Activated CD8-positive, alpha-beta memory T cell treated with anti-CD3 and anti-CD28 coated beads, Interleukin-2, amount 50 U/mL, for 48 hours (primary cell): Measurements from ENCODE around the gene POLR2E.

Experiments used
- DNase-seq: peaks from one replicate; pipeline ENCODE4 v3.0.0-alpha.2; 2020

POLR2E gene

DNA sequence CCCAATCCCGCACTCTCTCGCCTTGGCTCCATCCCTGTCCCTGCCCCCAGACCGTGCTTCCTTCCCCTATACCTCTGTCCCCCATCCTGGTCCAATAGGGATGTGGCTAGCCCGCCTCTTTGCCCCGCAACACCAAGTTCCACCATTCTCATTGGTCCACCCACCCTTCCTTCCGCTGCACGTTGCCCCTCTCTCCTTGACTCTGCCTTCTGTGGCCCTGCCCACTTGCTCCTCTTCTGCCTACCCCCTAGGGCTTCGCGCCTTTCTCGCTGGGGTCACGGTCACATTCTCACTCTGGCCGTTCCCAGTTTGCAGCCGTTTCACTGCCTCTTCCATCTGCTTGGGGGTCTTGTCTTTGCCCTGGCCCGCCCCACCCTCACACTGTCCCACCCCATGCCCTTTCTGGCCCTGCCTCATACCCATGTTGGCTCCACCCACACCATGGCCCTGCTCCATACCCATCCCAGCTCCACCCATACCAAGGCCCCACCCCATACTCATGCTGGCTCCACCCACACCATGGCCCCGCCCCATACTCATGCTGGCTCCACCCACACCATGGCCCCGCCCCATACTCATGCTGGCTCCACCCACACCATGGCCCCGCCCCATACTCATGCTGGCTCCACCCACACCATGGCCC is 32.7 kb downstream of the POLR2E start:
- DNase-seq: peak; percentile 62

DNA sequence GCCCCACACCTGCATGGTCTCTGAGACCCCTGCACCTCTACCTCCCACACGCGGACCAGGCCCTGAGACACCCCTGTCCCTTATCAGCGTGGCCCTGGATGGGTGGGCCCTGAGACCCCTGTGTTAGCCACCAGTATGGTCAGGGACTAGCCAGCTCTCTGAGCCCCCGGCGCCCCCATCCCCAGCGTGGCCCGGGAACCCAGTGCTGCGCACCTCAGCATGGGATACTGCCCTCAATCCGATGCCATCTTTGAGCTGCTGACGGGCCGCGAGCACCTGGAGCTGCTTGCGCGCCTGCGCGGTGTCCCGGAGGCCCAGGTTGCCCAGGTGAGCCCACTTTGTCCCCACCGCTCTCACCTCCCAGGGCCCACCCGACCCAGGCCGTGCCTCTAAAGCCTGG is 33.2 kb downstream of the POLR2E start:
- DNase-seq: no peak

- no peak for DNase-seq
These were observed 34.5 kb downstream of the POLR2E start for GRCh38 chr19:1060689-1061088.

DNA sequence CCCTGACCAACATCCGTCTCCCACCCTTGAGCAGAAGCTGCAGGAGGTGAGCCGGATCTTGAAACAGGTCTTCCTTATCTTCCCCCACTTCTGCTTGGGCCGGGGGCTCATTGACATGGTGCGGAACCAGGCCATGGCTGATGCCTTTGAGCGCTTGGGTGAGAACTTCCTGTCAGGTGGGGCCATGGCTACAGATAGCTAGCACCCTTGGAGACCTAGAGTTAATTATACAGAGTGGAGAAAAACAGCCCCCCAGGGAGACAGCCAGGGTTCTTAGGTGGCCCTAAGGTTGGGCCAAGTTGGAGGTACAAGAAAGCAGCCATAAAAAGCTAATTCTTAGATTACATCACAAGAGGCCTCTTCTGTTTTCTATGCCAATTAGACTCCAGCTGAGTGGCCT is 37.1 kb downstream of the POLR2E start:
- DNase-seq: no peak

GRCh38 chr19:1057176-1057855 is 37.9 kb downstream of the POLR2E start:
- no peak for DNase-seq

- no peak for DNase-seq
These were observed 39.1 kb downstream of the POLR2E start for GRCh38 chr19:1055886-1056620.

DNA sequence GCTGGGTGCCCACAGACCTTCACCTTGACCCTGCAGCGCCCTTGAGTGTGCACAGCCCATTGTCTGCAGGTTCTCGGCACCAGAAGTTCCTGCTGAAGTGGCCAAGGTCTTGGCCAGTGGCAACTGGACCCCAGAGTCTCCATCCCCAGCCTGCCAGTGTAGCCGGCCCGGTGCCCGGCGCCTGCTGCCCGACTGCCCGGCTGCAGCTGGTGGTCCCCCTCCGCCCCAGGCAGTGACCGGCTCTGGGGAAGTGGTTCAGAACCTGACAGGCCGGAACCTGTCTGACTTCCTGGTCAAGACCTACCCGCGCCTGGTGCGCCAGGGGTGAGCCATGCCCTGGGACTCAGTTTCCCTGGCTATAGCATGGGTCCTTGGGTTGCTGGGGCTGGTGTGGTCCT is 40.1 kb downstream of the POLR2E start:
- DNase-seq: no peak

DNA sequence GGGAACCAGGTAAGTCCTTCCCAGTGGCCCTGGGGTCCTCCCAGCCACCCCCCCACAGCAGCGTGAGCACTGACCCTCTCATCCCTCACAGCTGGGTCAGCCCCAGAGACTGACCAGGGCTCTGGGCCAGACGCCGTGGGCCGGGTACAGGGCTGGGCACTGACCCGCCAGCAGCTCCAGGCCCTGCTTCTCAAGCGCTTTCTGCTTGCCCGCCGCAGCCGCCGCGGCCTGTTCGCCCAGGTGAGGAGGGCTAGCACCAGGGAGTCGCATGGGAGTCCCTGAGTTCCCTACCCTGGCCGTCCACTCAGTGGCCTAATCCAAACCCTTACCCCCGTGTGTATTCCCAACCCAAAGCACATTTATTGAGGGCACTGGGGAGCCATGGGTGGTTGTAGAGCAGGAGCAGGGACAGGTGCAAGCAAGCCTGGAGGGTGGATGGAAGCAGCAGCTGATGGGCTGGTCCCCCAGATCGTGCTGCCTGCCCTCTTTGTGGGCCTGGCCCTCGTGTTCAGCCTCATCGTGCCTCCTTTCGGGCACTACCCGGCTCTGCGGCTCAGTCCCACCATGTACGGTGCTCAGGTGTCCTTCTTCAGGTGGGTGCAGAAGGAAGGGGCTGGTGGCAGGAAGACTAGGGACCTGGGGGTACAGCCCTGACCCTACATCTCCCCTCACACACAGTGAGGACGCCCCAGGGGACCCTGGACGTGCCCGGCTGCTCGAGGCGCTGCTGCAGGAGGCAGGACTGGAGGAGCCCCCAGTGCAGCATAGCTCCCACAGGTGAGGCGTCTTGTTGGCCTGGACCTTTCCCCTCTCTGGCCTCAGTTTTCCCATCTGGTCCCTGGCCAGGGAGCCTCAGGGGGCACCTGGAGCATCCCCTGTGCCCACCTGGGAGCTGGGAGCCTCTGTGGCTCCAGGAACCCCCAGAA is 40.8 kb downstream of the POLR2E start:
- DNase-seq: no peak

- no peak for DNase-seq
These were observed 41.7 kb downstream of the POLR2E start for GRCh38 chr19:1053176-1054101.

DNA sequence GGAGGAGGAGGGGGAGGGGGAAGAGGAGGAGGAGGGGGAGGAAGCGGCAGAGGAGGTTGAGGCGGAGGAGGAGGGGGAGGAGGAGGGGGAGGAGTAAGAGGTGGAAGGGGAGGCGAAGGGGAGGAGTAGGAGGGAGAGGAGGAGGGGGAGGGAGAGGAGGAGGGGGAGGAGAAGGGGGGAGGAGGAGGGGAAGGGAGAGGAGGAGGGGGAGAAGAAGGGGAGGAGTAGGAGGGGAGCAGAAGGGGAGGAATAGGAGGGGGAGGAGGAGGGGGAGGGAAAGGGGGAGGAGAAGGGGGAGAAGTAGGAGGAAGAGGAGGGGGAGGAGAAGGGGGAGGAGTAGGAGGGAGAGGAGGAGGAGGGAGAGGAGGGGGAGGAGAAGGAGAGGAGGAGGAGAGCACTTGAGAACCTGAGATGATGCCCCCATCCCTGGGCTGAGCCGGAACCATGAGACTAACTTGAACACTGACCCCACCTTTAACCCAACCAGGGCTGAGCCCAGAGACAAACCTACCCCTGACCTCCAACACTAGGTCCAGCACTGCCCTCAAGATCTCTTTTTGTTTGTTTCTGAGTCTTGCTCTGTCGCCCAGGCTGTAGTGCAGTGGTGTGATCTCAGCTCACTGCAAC is 42.7 kb downstream of the POLR2E start:
- DNase-seq: no peak

DNA sequence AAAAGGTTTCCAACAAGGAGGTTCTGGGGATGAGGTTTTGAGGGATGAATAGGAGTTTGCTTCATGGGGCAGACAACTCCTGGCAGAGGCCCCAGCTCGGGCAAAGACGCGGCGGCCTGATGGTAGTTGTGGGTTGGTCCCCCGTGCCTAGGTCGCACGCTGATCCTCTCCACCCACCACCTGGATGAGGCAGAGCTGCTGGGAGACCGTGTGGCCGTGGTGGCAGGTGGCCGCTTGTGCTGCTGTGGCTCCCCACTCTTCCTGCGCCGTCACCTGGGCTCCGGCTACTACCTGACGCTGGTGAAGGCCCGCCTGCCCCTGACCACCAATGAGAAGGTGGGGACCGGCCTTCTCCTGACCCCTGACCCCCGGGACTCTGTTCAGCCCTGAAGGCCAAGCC is 43.4 kb downstream of the POLR2E start:
- DNase-seq: no peak

DNA sequence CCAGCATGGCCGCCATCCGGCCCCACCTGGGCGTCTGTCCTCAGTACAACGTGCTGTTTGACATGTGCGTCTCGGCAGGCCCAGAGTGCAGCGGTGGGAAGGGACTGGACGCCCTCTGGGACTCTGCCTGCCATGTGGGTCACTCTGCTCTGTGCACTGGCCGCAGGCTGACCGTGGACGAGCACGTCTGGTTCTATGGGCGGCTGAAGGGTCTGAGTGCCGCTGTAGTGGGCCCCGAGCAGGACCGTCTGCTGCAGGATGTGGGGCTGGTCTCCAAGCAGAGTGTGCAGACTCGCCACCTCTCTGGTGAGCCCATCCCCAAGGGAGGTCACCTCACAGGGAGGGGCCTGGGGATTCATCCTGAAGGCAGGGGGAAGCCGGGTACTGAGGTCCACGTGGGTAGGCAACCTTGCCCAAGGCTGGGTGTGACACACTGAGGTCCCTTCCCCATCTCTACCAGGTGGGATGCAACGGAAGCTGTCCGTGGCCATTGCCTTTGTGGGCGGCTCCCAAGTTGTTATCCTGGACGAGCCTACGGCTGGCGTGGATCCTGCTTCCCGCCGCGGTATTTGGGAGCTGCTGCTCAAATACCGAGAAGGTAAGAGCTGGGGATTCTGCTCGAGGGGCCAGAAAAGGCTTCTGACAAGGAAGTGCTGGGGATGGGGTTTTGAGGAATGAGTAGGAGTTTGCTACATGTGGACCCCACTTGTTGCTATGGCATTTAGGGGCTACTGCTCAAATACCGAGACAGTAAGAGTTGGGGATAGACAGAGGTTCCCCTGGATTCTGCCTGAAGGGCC is 44.0 kb downstream of the POLR2E start:
- DNase-seq: no peak

- no peak for DNase-seq
These were observed 45.4 kb downstream of the POLR2E start for GRCh38 chr19:1049800-1050199.

GRCh38 chr19:1049106-1049505 is 46.1 kb downstream of the POLR2E start:
- no peak for DNase-seq

- DNase-seq: no peak
These were observed 47.5 kb downstream of the POLR2E start for GRCh38 chr19:1047696-1048147.

DNA sequence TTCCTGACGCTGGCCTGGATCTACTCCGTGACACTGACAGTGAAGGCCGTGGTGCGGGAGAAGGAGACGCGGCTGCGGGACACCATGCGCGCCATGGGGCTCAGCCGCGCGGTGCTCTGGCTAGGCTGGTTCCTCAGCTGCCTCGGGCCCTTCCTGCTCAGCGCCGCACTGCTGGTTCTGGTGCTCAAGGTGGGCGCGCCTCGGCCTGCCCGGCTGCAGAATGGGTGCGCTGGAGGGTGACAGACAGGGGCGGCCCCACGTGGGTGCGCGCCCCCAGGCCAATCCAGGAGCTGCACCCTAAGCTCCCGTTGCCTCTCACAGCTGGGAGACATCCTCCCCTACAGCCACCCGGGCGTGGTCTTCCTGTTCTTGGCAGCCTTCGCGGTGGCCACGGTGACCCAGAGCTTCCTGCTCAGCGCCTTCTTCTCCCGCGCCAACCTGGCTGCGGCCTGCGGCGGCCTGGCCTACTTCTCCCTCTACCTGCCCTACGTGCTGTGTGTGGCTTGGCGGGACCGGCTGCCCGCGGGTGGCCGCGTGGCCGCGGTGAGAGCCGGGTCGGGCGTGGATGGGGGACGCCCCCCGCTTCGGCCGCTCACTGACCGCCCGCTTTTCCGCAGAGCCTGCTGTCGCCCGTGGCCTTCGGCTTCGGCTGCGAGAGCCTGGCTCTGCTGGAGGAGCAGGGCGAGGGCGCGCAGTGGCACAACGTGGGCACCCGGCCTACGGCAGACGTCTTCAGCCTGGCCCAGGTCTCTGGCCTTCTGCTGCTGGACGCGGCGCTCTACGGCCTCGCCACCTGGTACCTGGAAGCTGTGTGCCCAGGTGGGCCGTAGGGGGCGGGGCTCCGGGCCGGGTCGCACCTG is 48.1 kb downstream of the POLR2E start:
- no peak for DNase-seq

DNA sequence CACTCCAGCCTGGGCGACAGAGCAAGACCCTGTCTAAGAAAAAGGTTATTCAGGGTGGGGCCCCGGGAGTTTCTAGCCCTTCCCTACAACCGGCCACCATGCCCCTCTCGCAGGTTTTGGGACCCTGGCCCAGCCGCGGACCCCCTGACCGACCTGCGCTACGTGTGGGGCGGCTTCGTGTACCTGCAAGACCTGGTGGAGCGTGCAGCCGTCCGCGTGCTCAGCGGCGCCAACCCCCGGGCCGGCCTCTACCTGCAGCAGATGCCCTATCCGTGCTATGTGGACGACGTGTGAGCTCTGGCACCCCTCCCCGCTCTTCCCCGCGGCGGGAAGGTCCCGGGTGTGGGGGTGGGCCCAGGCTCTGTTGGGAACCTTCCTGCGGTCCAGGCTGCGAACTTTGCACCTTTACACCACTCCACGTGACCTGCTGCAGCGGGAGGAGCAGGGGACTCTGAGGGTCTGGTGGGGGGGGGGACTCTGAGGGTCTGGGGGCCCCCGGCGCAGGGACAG is 49.0 kb downstream of the POLR2E start:
- no peak for DNase-seq

GRCh38 chr19:1045247-1045603 is 50.0 kb downstream of the POLR2E start:
- peak; percentile 87 for DNase-seq
